AG04449 (cell line): ENCODE measurements around the gene GABRA6.

Source experiments
- CTCF ChIA-PET: fragments of 350-600 bp; formaldehyde crosslinking; extraction: SDS; loops from one replicate; lab custom pipeline; 2021; ENCODE audit warnings: antibody characterized with exemption; lab: Yijun Ruan, JAX
- POLR2A ChIA-PET: fragments of 400-600, 350-600 bp; formaldehyde crosslinking; extraction: SDS; loops from one replicate; lab custom pipeline; 2020; ENCODE audit warnings: antibody characterized with exemption, inconsistent platforms; lab: Yijun Ruan, JAX
- DNase-seq: peaks from one replicate; pipeline ENCODE4 v3.0.0-alpha.2; 2010; ENCODE audit warnings: low read depth, low spot score
- H3K4me3 ChIP-seq: 2 replicates; pipeline ENCODE4 v1.5.1; 2011; ENCODE audit warnings: low read depth, mild to moderate bottlenecking, control low read depth, low read length
- CTCF ChIP-seq: IDR thresholded peaks from one replicate; pipeline ENCODE4 v1.5.1; 2011; ENCODE audit warnings: mild to moderate bottlenecking, moderate library complexity, low read length, control low read depth, inconsistent platforms; ENCODE audit not compliant: insufficient read depth; ENCODE audit errors: missing control alignments

GABRA6 gene

GRCh38 chr5:161676103-161676502 is 9.4 kb upstream of the GABRA6 start:
- TF ChIP-seq CTCF = no peak
- DNase-seq = no peak
- POLR2A ChIA-PET = no interaction called here
- CTCF ChIA-PET = no interaction called here
- H3K4me3 ChIP-seq = no peak overlapping the region

- CTCF ChIA-PET = no interaction called here
- POLR2A ChIA-PET = no interaction called here
- no peak for TF ChIP-seq CTCF
- no peak for DNase-seq
- no peak overlapping the region for H3K4me3 ChIP-seq
Measured at GRCh38 chr5:161686149-161686548, 628 bp downstream of the GABRA6 start.

- no peak overlapping the region for H3K4me3 ChIP-seq
- POLR2A ChIA-PET = no interaction called here
- TF ChIP-seq CTCF = no peak
- no peak for DNase-seq
- CTCF ChIA-PET = no interaction called here
Measured at GRCh38 chr5:161686881-161687280, 1.4 kb downstream of the GABRA6 start.

GRCh38 chr5:161687316-161687715 is 1.8 kb downstream of the GABRA6 start:
- CTCF ChIA-PET = no interaction called here
- POLR2A ChIA-PET = no interaction called here
- DNase-seq = no peak
- no peak overlapping the region for H3K4me3 ChIP-seq
- TF ChIP-seq CTCF = no peak

GRCh38 chr5:161691911-161692310 is 6.4 kb downstream of the GABRA6 start:
- POLR2A ChIA-PET = no interaction called here
- H3K4me3 ChIP-seq = no peak overlapping the region
- no peak for DNase-seq
- TF ChIP-seq CTCF = no peak
- CTCF ChIA-PET = no interaction called here

GRCh38 chr5:161697001-161697400 is 11.5 kb downstream of the GABRA6 start:
- POLR2A ChIA-PET = no interaction called here
- CTCF ChIA-PET = no interaction called here
- no peak for DNase-seq
- TF ChIP-seq CTCF = no peak
- H3K4me3 ChIP-seq = no peak overlapping the region
